ENCODE data around the gene NLRC3.
"Not testable (repeated sequence)": the region's sequence is repeated elsewhere in the genome, so short reads cannot be mapped to it uniquely, and the experiment has no call there.

GRCh38 chr16:3608976-3609375 lies 31.8 kb upstream of the NLRC3 start:
- not testable (repeated sequence) for TF ChIP-seq CTCF (IDR thresholded peaks at IDR 0.05; ENCODE audit: insufficient read depth, low read depth, low read length); EZH2 (IDR thresholded peaks at IDR 0.05; ENCODE audit: insufficient read depth, low read length)
